Endodermal cell (in vitro differentiated cells): Measurements from ENCODE around the gene RPS16. TPM values are rescaled to one million over a fixed set of nuclear protein-coding genes. Genes with fewer than 3 reads are reported as not detected.
A peak's percentile ranks its signal among the peaks of the same experiment; 100 is the strongest.

ENCODE experiments used
- DNase-seq: peaks from one replicate; pipeline ENCODE4 v3.0.0-alpha.2; 2017
- H3K27ac ChIP-seq: 2 replicates; pipeline ENCODE4 v1.5.1; 2013; ENCODE audit warnings: mild to moderate bottlenecking, low read depth, low read length, moderate library complexity
- H3K27me3 ChIP-seq: 2 replicates; pipeline ENCODE4 v1.6.1; 2013; ENCODE audit warnings: mild to moderate bottlenecking, low read length, moderate library complexity; ENCODE audit not compliant: insufficient read depth, control insufficient read depth, poor library complexity, severe bottlenecking
- H3K36me3 ChIP-seq: 2 replicates; pipeline ENCODE4 v1.7.0; 2013; ENCODE audit warnings: mild to moderate bottlenecking, low read length, moderate library complexity; ENCODE audit not compliant: control insufficient read depth, insufficient read depth
- H3K4me1 ChIP-seq: one replicate; pipeline ENCODE4 v1.7.0; 2013; ENCODE audit warnings: low read length; ENCODE audit not compliant: control insufficient read depth, insufficient read depth
- H3K4me3 ChIP-seq: 2 replicates; pipeline ENCODE4 v1.5.1; 2013; ENCODE audit warnings: mild to moderate bottlenecking, low read length, moderate library complexity
- H3K9ac ChIP-seq: 2 replicates; pipeline ENCODE4 v1.6.1; 2013; ENCODE audit warnings: mild to moderate bottlenecking, low read length, moderate library complexity; ENCODE audit not compliant: poor library complexity, severe bottlenecking; ENCODE audit errors: extremely low read depth
- H3K9me3 ChIP-seq: 2 replicates; pipeline ENCODE4 v1.6.1; 2013; ENCODE audit warnings: mild to moderate bottlenecking, low read length, moderate library complexity; ENCODE audit not compliant: control insufficient read depth
- H3K27ac Mint-ChIP-seq: 2 replicates; pipeline ENCODE4 v1.8.0; 2020; ENCODE audit warnings: mixed read lengths
- H3K27me3 Mint-ChIP-seq: 2 replicates; pipeline ENCODE4 v1.8.0; 2021; ENCODE audit warnings: mild to moderate bottlenecking, mixed read lengths; ENCODE audit not compliant: insufficient read depth
- H3K36me3 Mint-ChIP-seq: 2 replicates; pipeline ENCODE4 v1.8.0; 2020; ENCODE audit warnings: low read depth, mixed read lengths
- H3K4me1 Mint-ChIP-seq: 2 replicates; pipeline ENCODE4 v1.8.0; 2020; ENCODE audit warnings: mixed read lengths
- H3K4me3 Mint-ChIP-seq: 2 replicates; pipeline ENCODE4 v1.8.0; 2020; ENCODE audit warnings: mild to moderate bottlenecking, moderate library complexity, mixed read lengths
- H3K9me3 Mint-ChIP-seq: 2 replicates; pipeline ENCODE4 v1.8.0; 2020; ENCODE audit warnings: mild to moderate bottlenecking, mixed read lengths
- WGBS, 2 experiments: methylation state at CpG; one replicate each; pipeline versions ENCODE4 v1.1.5 to v1.1.7; 2013; ENCODE audit warnings: missing lambda C conversion rate in 2 of 2, mixed read lengths in 1 of 2; ENCODE audit not compliant: insufficient coverage in 1 of 2, insufficient read length in 1 of 2; 5-methylcytosine and 5-hydroxymethylcytosine counted together
- microRNA-seq: library from miRNA; unstranded; fragments of <30 nt; microRNA quantifications from one replicate; pipeline ENCODE4 v1.2.0, GENCODE V29; 2020; ENCODE audit warnings: borderline microRNAs expressed
- total RNA-seq, 2 donors: library from RNA; stranded (reverse); fragmentation: NEBNext Ultra II Directional in 1 of 2; extraction: Animal tissue kit (Norgen Biotek cat#: 25700) in 1 of 2; gene quantifications; 2 replicates in 1 of 2; 3 replicates in 1 of 2; pipeline ENCODE4 v1.2.1, GENCODE V29; 2021
- TF ChIP-seq, protein P1 (sequence below): fragments of 200-600 bp; sonication (generic); conservative IDR thresholded peaks from 2 replicates; pipeline ENCODE4 v1.5.0; 2021; ENCODE audit warnings: antibody characterized with exemption, mild to moderate bottlenecking

The RPS16 gene
- total RNA-seq, 2 donors from 2014 or later, result 1,674 to 1,990 TPM

DNA sequence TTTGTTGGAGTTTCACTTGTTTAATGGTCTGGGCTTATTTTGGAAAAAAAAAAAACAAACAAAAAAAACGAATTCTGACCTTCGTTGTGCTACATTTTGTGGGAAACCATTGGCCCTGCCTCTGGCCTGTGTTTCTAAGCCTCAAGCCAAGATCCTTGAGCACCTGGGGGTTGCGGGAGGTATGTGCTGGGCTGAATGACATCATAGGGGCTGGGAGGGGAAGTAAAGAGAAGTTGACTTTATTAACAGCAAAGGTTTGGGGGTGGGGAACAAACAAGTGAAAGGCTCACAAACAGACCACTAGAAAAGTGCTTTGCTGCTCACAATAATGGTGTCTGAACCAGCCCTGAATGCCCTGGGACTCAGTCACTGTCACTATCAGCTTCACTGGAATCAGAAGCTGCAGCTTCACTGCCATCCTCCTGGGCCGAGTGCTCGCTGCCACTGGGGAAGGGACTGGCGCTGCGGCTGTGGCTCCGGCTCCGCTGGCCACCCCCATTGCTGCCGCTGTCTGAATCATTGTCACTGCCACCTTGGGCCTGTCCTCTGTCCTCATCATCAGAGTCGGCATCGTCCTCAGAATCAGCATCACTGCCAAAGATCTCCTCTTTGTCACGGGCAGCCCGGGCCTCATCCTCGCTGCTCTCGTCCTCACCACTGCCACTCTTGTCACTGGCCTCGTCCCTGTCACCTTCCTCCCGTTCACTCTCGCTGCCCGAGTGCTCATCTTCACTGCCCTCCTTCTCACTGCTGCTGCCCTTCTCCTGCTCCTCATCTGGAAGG is 49.9 kb downstream of the RPS16 start:
- 92 to 94% methylated on average over 13 to 20 of the region's 20 CpGs for WGBS, 2 experiments
- no peak overlapping the region for H3K4me3 Mint-ChIP-seq
- no peak overlapping the region for H3K4me3 ChIP-seq
- peaks cover 9% of the 10 kb centered on the region for H3K4me1 Mint-ChIP-seq
- no peaks in the 10 kb centered on the region for H3K27me3 Mint-ChIP-seq
- H3K36me3 ChIP-seq, result peaks cover 83% of the 10 kb centered on the region
- H3K27me3 ChIP-seq, result no peaks in the 10 kb centered on the region
- no peaks in the 10 kb centered on the region for H3K9me3 ChIP-seq
- TF ChIP-seq, protein P1, sequence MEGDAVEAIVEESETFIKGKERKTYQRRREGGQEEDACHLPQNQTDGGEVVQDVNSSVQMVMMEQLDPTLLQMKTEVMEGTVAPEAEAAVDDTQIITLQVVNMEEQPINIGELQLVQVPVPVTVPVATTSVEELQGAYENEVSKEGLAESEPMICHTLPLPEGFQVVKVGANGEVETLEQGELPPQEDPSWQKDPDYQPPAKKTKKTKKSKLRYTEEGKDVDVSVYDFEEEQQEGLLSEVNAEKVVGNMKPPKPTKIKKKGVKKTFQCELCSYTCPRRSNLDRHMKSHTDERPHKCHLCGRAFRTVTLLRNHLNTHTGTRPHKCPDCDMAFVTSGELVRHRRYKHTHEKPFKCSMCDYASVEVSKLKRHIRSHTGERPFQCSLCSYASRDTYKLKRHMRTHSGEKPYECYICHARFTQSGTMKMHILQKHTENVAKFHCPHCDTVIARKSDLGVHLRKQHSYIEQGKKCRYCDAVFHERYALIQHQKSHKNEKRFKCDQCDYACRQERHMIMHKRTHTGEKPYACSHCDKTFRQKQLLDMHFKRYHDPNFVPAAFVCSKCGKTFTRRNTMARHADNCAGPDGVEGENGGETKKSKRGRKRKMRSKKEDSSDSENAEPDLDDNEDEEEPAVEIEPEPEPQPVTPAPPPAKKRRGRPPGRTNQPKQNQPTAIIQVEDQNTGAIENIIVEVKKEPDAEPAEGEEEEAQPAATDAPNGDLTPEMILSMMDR, result no peak
- no peak overlapping the region for H3K27ac ChIP-seq
- no peaks in the 10 kb centered on the region for H3K9me3 Mint-ChIP-seq
- H3K4me1 ChIP-seq, result peaks cover 7% of the 10 kb centered on the region
- no peak for DNase-seq
- H3K36me3 Mint-ChIP-seq, result peaks cover 76% of the 10 kb centered on the region
- peak overlapping the region; percentile 62 for H3K27ac Mint-ChIP-seq
- H3K9ac ChIP-seq, result no peak overlapping the region

DNA sequence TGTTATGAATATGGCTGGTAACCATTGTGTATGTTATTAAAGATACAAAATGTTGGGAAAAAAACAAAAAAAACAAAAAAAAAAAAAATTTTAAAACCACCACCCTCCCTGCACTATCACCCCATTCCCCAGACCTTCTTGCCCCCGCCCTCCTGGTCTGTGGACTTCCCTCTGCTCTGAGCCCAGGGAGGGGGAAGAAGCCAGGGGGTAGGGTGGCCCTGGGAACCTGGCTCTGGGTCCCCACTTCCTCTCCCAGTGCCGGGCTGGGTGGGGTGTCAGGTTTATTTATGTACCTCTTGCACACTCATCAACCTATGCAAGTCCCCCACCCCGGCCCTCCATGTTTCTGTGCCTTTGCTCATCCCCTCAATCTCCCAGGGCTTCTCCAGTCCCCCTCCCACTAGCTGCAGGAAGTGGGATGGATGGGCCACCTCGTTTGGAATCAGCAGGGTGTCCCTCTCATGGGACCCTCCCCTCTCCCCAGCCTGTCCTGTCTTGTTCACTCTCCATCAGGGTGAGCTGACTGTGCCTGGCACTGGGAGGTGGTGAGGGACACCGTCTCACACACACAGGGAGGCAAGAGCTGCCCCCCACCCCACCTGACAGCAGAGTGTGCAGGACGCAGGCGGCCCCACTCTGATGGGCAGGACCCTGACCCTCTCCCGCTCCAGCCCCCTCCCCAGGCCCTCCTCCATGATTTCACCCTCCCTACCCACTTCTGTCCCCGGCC is 50.7 kb downstream of the RPS16 start:
- WGBS, 2 experiments, result 81 to 84% methylated on average over 4 to 9 of the region's 9 CpGs
- H3K9me3 ChIP-seq, result no peaks in the 10 kb centered on the region
- peaks cover 6% of the 10 kb centered on the region for H3K4me1 ChIP-seq
- Mint-ChIP-seq H3K9me3 (no peaks in the 10 kb centered on the region), H3K4me1 (peaks cover 5% of the 10 kb centered on the region), H3K4me3 (no peak overlapping the region), H3K27me3 (no peaks in the 10 kb centered on the region), H3K36me3 (peaks cover 81% of the 10 kb centered on the region), H3K27ac (peak overlapping the region; percentile 62)
- H3K4me3 ChIP-seq, result no peak overlapping the region
- DNase-seq, result no peak
- no peak overlapping the region for H3K27ac ChIP-seq
- peaks cover 89% of the 10 kb centered on the region for H3K36me3 ChIP-seq
- no peaks in the 10 kb centered on the region for H3K27me3 ChIP-seq
- no peak overlapping the region for H3K9ac ChIP-seq
- TF ChIP-seq, protein P1, result no peak

Small RNA genes lying within 50 kb of the gene (microRNA-seq; reads per million reads assigned to microRNA genes)
- gene MIR4530, result not detected

Other genes with a start within 250 kb of the RPS16 start
- under 1 TPM; 0.40 to 0.53 TPM for gene NCCRP1, start 239.0 kb downstream of the RPS16 start, total RNA-seq
- not detected for gene SYCN, start 231.7 kb downstream of the RPS16 start, total RNA-seq
- not detected for gene IFNL3, start 190.9 kb downstream of the RPS16 start, total RNA-seq
- not detected for gene IFNL4, start 187.1 kb downstream of the RPS16 start, total RNA-seq
- not detected for gene IFNL2, start 167.6 kb downstream of the RPS16 start, total RNA-seq
- not detected for gene IFNL1, start 139.5 kb downstream of the RPS16 start, total RNA-seq
- 1 to 10 TPM; 1.5 to 4.0 TPM for gene LRFN1, start 115.1 kb downstream of the RPS16 start, total RNA-seq
- gene GMFG, start 99.9 kb downstream of the RPS16 start, total RNA-seq, result not detected
- 100 to 1,000 TPM; 155 to 159 TPM for gene SAMD4B, start 93.5 kb downstream of the RPS16 start, total RNA-seq
- 10 to 100 TPM; 28.4 to 28.8 TPM for gene PAF1, start 44.8 kb downstream of the RPS16 start, total RNA-seq
- 10 to 100 TPM; 32.6 to 38.9 TPM for gene MED29, start 44.6 kb downstream of the RPS16 start, total RNA-seq
- gene ZFP36, start 29.1 kb downstream of the RPS16 start, total RNA-seq, result 10 to 100 TPM; 16.1 to 23.4 TPM
- 100 to 1,000 TPM; 127 to 160 TPM for gene PLEKHG2, start 23.3 kb downstream of the RPS16 start, total RNA-seq
- gene SUPT5H, start 9.6 kb upstream of the RPS16 start, total RNA-seq, result 100 to 1,000 TPM; 130 to 139 TPM
- 10 to 100 TPM; 87.8 to 94.6 TPM for gene TIMM50, start 44.9 kb upstream of the RPS16 start, total RNA-seq
- gene DLL3, start 63.0 kb upstream of the RPS16 start, total RNA-seq, result 1 to 10 TPM; 2.0 to 4.3 TPM
- gene SELENOV, start 79.2 kb upstream of the RPS16 start, total RNA-seq, result 10 to 100 TPM in 1 of 2 donors, 1 to 10 TPM in 1; 8.7 to 15.3 TPM
- gene EID2B, start 96.9 kb upstream of the RPS16 start, total RNA-seq, result 1 to 10 TPM; 1.2 to 3.8 TPM
- 10 to 100 TPM; 24.0 to 29.7 TPM for gene EID2, start 104.2 kb upstream of the RPS16 start, total RNA-seq
- not detected for gene LGALS13, start 166.6 kb upstream of the RPS16 start, total RNA-seq
- gene LGALS16, start 220.0 kb upstream of the RPS16 start, total RNA-seq, result not detected